B cell (primary cell): ENCODE measurements around the gene PREP. TPM values are rescaled to one million over a fixed set of nuclear protein-coding genes. Genes with fewer than 3 reads are reported as not detected.

Experiments used
- ATAC-seq: fragments of 200-7000 bp; cut with Tn5 transposase; one replicate; pipeline ENCODE4 v1.10.0; 2021; ENCODE audit warnings: low read depth, mild to moderate bottlenecking, moderate number of reproducible peaks, moderate library complexity
- CTCF ChIA-PET: fragments of 350-600 bp; sonication (Branson Sonifier 250); formaldehyde crosslinking; loops from one replicate; lab custom pipeline; 2021; ENCODE audit warnings: antibody characterized with exemption, inconsistent platforms; lab: Charles Lee
- POLR2A ChIA-PET: fragments of 350-600 bp; sonication (Branson Sonifier 250); formaldehyde crosslinking; loops from one replicate; lab custom pipeline; 2021; ENCODE audit warnings: antibody characterized with exemption; lab: Charles Lee
- DNase-seq: peaks from one replicate; pipeline ENCODE4 v3.0.0; 2013
- H2AFZ ChIP-seq: 2 replicates; pipeline ENCODE4 v1.6.1; 2012; ENCODE audit warnings: mild to moderate bottlenecking, low read depth, low read length; ENCODE audit not compliant: insufficient read depth, poor library complexity, severe bottlenecking
- H3K27ac ChIP-seq, 2 donors: 1 replicate in 1 of 2; 2 replicates in 1 of 2; pipeline ENCODE4 v1.5.1; 2012 to 2013; ENCODE audit warnings: low read length in 2 of 2, mild to moderate bottlenecking in 2 of 2, moderate library complexity in 1 of 2
- H3K27me3 ChIP-seq, 4 experiments: fragments of 200-600 bp in 1 of 4; sonication (generic) in 1 of 4; replicated peaks in 1 of 4; 1 replicate in 2 of 4; 2 replicates in 2 of 4; pipeline versions ENCODE4 v1.6.1 to v1.7.0; 2013 to 2016; ENCODE audit warnings: low read length in 3 of 4, mild to moderate bottlenecking in 2 of 4, mixed read lengths in 1 of 4, moderate library complexity in 1 of 4; ENCODE audit not compliant: insufficient read depth in 4 of 4, control insufficient read depth in 3 of 4; ENCODE audit errors: control extremely low read depth in 1 of 4
- H3K36me3 ChIP-seq, 2 experiments: replicated peaks in 1 of 2; 1 replicate in 1 of 2; 2 replicates in 1 of 2; pipeline versions ENCODE4 v1.6.1 to v1.7.1; 2013; ENCODE audit warnings: low read length in 1 of 2; ENCODE audit not compliant: insufficient read depth in 2 of 2, control insufficient read depth in 1 of 2; ENCODE audit errors: control extremely low read depth in 1 of 2, extremely low read depth in 1 of 2
- H3K4me1 ChIP-seq, 2 donors: fragments of 200-600 bp in 1 of 2; sonication (generic) in 1 of 2; 1 replicate in 1 of 2; 2 replicates in 1 of 2; pipeline versions ENCODE4 v1.5.1 to v1.6.1; 2013 to 2017; ENCODE audit warnings: low read length in 2 of 2; ENCODE audit not compliant: control insufficient read depth in 2 of 2, insufficient read depth in 2 of 2
- H3K4me2 ChIP-seq: replicated peaks from 2 replicates; pipeline ENCODE3; 2012; ENCODE audit warnings: mild to moderate bottlenecking, low read depth, low read length; ENCODE audit not compliant: poor library complexity, severe bottlenecking
- H3K4me3 ChIP-seq, 5 experiments: fragments of 200-600 bp in 1 of 5; sonication (generic) in 1 of 5; 1 replicate in 3 of 5; 2 replicates in 2 of 5; pipeline versions ENCODE4 v1.5.1 to v1.7.0; 2011 to 2016; ENCODE audit warnings: low read length in 4 of 5, mild to moderate bottlenecking in 4 of 5, low read depth in 2 of 5, control low read depth in 1 of 5, moderate library complexity in 1 of 5; ENCODE audit not compliant: insufficient read depth in 1 of 5; ENCODE audit errors: control extremely low read depth in 1 of 5, extremely low read depth in 1 of 5
- H3K79me2 ChIP-seq: fragments of 200-600 bp; sonication (generic); one replicate; pipeline ENCODE4 v1.6.0; 2016; ENCODE audit warnings: low read length; ENCODE audit not compliant: control insufficient read depth, insufficient read depth
- H3K9ac ChIP-seq: fragments of 200-600 bp; sonication (generic); 2 replicates; pipeline ENCODE4 v1.6.1; 2017; ENCODE audit warnings: mild to moderate bottlenecking, low read length, moderate library complexity
- H3K9me3 ChIP-seq, 3 donors: one replicate each; pipeline versions ENCODE4 v1.6.1 to v1.7.1; 2013; ENCODE audit warnings: low read length in 2 of 3; ENCODE audit not compliant: control insufficient read depth in 2 of 3, insufficient read depth in 1 of 3; ENCODE audit errors: control extremely low read depth in 1 of 3
- H4K20me1 ChIP-seq: 2 replicates; pipeline ENCODE4 v1.6.0; 2012; ENCODE audit warnings: mild to moderate bottlenecking, low read length; ENCODE audit not compliant: insufficient read depth, control insufficient read depth, poor library complexity, severe bottlenecking
- H3K27ac Mint-ChIP-seq: one replicate; pipeline ENCODE4 v1.8.0; 2021; ENCODE audit warnings: mixed read lengths
- H3K27me3 Mint-ChIP-seq: one replicate; pipeline ENCODE4 v1.8.0; 2021; ENCODE audit warnings: mixed read lengths
- H3K4me1 Mint-ChIP-seq: one replicate; pipeline ENCODE4 v1.8.0; 2021; ENCODE audit warnings: mixed read lengths
- H3K4me3 Mint-ChIP-seq: one replicate; pipeline ENCODE4 v1.8.0; 2021; ENCODE audit warnings: mixed read lengths
- H3K9me3 Mint-ChIP-seq: one replicate; pipeline ENCODE4 v1.8.0; 2022; ENCODE audit warnings: mixed read lengths; ENCODE audit not compliant: insufficient read depth
- CTCF ChIP-seq: fragments of 200-600 bp; IDR thresholded peaks from one replicate; pipeline ENCODE4 v1.8.0; 2022; ENCODE audit warnings: antibody characterized with exemption, mild to moderate bottlenecking
- EZH2 ChIP-seq: IDR thresholded peaks from 2 replicates; pipeline ENCODE4 v1.6.1; 2012; ENCODE audit warnings: borderline replicate concordance, low read depth, mild to moderate bottlenecking, moderate library complexity, low read length; ENCODE audit not compliant: insufficient read depth, poor library complexity, severe bottlenecking
- WGBS: methylation state at CpG from one replicate; pipeline ENCODE4 v1.1.5; 2013; ENCODE audit warnings: missing lambda C conversion rate; ENCODE audit not compliant: insufficient coverage; 5-methylcytosine and 5-hydroxymethylcytosine counted together
- intact Hi-C: fragments of 100-400 bp; cut with micrococcal nuclease; formaldehyde crosslinking; loops from one replicate; pipeline ENCODE4 v1.10.0; 2022
- polyA plus RNA-seq: library from polyadenylated mRNA; depleted of rRNA; stranded (reverse); fragments of >200 nt; gene quantifications from 2 replicates; pipeline ENCODE4 v1.2.3, GENCODE V29; 2012
- total RNA-seq, 2 donors: library from RNA; stranded (reverse); fragments of 120-200 nt in 1 of 2; gene quantifications; 1 replicate in 1 of 2; 2 replicates in 1 of 2; pipeline versions ENCODE4 v1.2.3 to v1.2.4, GENCODE V29; 2013 to 2022

Gene PREP
- total and polyA plus RNA-seq, 2 donors (not counting 1 experiment from before 2014, with no cell fraction given), result 12.2 to 27.0 TPM

DNA sequence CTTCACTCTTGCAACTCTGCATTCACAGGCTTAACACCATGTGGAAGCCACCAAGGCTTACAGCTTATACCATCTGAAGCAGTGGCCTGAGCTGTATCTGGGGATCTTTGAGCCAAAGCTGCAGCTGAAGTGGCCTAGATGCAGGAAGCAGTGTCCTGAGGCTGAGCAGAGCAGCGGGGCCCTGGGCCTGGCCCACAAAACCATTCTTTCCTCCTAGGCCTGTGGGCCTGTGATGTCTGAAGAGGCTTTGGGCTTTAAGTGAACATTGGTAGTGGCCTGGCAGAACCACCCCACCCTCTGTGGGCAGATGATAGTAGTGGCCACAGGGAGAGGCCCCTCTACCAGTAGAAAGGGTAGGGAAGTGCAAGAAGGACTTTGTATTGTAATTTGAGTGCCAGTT, 6.9 kb upstream of the PREP start:
- ChIA-PET POLR2A (no interaction called here), CTCF (no interaction called here)
- H3K4me1 Mint-ChIP-seq, result no peaks in the 10 kb centered on the region
- H3K4me2 ChIP-seq, result no peak overlapping the region
- no peaks in the 10 kb centered on the region for H3K36me3 ChIP-seq
- no peak overlapping the region for H2AFZ ChIP-seq
- H3K27ac ChIP-seq, result no peak overlapping the region
- H3K4me3 ChIP-seq, result no peak overlapping the region
- no peaks in the 10 kb centered on the region for H3K79me2 ChIP-seq
- H3K9ac ChIP-seq, result no peak overlapping the region
- no peak overlapping the region for H3K4me3 Mint-ChIP-seq
- H3K27me3 ChIP-seq, result peaks cover 0 to 21% (median 9%) of the 10 kb centered on the region in 4 experiments
- no peak for ATAC-seq
- no peaks in the 10 kb centered on the region for H4K20me1 ChIP-seq
- H3K9me3 Mint-ChIP-seq, result peaks cover 2% of the 10 kb centered on the region
- intact Hi-C loops, result no loop called here
- H3K27ac Mint-ChIP-seq, result no peak overlapping the region
- H3K9me3 ChIP-seq, result peaks cover 0 to 8% (median 0%) of the 10 kb centered on the region in 3 donors
- WGBS, result no CpG with 5 or more reads among the region's 1 CpG
- TF ChIP-seq CTCF, result no peak
- TF ChIP-seq EZH2, result no peak
- no peaks in the 10 kb centered on the region for H3K4me1 ChIP-seq
- H3K27me3 Mint-ChIP-seq, result peaks cover 53% of the 10 kb centered on the region
- DNase-seq, result no peak

DNA sequence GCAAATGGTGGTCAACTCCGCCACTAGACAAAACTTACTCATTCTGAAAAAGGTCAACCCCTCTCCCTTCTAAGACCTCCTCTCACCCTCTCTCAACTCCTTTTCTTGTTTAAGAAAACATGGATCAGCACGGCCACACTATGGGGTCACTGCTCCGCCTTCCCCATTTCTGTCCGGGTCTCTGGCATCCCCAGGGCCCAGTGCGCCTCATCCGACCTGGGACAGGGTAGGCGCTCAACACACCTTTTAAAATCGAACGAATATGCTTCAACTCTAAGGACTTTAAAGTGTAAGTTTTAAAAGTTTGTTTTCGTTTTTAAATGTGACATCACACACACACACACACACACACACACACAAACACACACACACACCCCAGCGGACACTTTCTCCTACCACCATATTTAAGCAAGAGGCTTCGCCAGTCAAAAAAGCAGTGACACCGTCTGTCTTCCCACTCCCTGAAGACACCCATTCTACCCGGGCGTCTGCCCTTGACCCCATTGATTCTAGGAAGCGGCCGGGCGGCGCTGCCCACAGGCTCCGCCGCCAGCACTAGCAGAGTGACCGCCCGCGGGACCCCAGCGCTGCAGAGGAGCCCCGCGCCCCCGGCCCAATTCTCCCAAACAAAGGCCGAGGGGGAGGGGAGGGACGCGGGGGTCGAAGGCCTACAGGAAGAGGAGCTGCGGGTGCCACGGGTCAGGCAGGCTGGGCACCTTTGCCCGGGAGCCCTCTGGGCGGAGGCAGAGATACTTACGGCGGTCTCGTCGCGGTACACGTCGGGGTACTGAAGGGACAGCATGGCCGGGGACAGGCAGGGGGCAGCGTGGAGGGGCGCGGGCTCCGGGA, 568 bp downstream of the PREP start:
- H3K4me3 Mint-ChIP-seq, result peak overlapping the region; percentile 93
- peak; percentile 54 for DNase-seq
- intact Hi-C loops, result loop anchor here (2.0 to 5.0 kb wide), 4 partner anchors 22 to 1625 kb away; partner anchors contain the start of genes HACE1, MTRES1 and PRDM1

More for the DNA sequence above, 568 bp downstream of the PREP start:
- no peaks in the 10 kb centered on the region for H3K9me3 ChIP-seq
- Mint-ChIP-seq H3K4me1 (peaks cover 45% of the 10 kb centered on the region), H3K9me3 (no peaks in the 10 kb centered on the region), H3K27ac (peak overlapping the region; percentile 80), H3K27me3 (peaks cover 4% of the 10 kb centered on the region)
- peak overlapping the region in 1 of 2 donors; percentile 50 for H3K27ac ChIP-seq
- peak overlapping the region; percentile 93 for H3K4me2 ChIP-seq
- peak overlapping the region; percentile 57 to 87 (median 80) for H3K4me3 ChIP-seq
- TF ChIP-seq EZH2, result no peak
- TF ChIP-seq CTCF, result no peak
- no peak for ATAC-seq
- ChIA-PET POLR2A (interaction anchor here (0.6 kb wide), 1 partner anchor 31 kb away, joined by 11 read pairs; no protein-coding TSS in a partner anchor), CTCF (interaction anchor here (0.8 to 1.9 kb wide), 7 partner anchors 8 to 315 kb away, joined by 3 to 6 read pairs (median 4); no protein-coding TSS in a partner anchor)
- peaks cover 20% of the 10 kb centered on the region in 2 donors for H3K4me1 ChIP-seq
- H3K36me3 ChIP-seq, result no peaks in the 10 kb centered on the region
- H3K27me3 ChIP-seq, result no peaks in the 10 kb centered on the region
- peaks cover 47% of the 10 kb centered on the region for H3K79me2 ChIP-seq
- 3% methylated on average over 39 of the region's 48 CpGs for WGBS
- peak overlapping the region; percentile 96 for H2AFZ ChIP-seq
- no peaks in the 10 kb centered on the region for H4K20me1 ChIP-seq
- H3K9ac ChIP-seq, result peak overlapping the region; percentile 85
